ENCODE measurements around the gene LRRC15. TPM values are rescaled to one million over a fixed set of nuclear protein-coding genes. Genes with fewer than 3 reads are reported as not detected.

Gene LRRC15
- total RNA-seq, 2 experiments from 2014 or later, result not detected

GRCh38 chr3:194330579-194330978 lies 39.0 kb downstream of the LRRC15 start:
- Histone ChIP-seq H3K79me2 (ENCODE audit: insufficient read depth, low read depth, low read length) (no peaks in the 10 kb centered on the region), H3K4me2 (ENCODE audit: low read length) (no peak overlapping the region), H3K9me3 (ENCODE audit: low read length) (peaks cover 17% of the 10 kb centered on the region), H3K36me3 (ENCODE audit: insufficient read depth, low read length) (no peaks in the 10 kb centered on the region), H3K27ac (ENCODE audit: low read depth, low read length, poor library complexity, severe bottlenecking) (no peak overlapping the region), H4K20me1 (ENCODE audit: insufficient read depth, low read length) (no peaks in the 10 kb centered on the region), H3K4me3 (ENCODE audit: low read depth, low read length, poor library complexity, severe bottlenecking) (no peak overlapping the region), H3K4me1 (ENCODE audit: insufficient read depth, low read length, poor library complexity, severe bottlenecking) (no peaks in the 10 kb centered on the region), H3K9me2 (ENCODE audit: insufficient read depth, low read length) (no peaks in the 10 kb centered on the region), H2AFZ (ENCODE audit: low read length) (no peak overlapping the region)
- POLR2A ChIA-PET, result no interaction called here
- BruUV-seq (replicated peaks), result no TSS peak
- intact Hi-C loops (cut with micrococcal nuclease; ENCODE audit: unreplicated experiment), result loop anchor here (5.0 kb wide), 2 partner anchors 242 to 262 kb away; no protein-coding TSS in a partner anchor
- TF ChIP-seq EZH2phosphoT487 (IDR thresholded peaks at IDR 0.05; ENCODE audit: borderline replicate concordance, low read depth, low read length), result no peak
- no peak for TF ChIP-seq CTCF (conservative IDR thresholded peaks at IDR 0.05; ENCODE audit: low read length)
- no peak for DNase-seq (ENCODE audit: low spot score)
- CTCF ChIA-PET (ENCODE audit: unreplicated experiment), result interaction anchor here (0.5 kb wide), 1 partner anchor 14 kb away, joined by 3 read pairs; no protein-coding TSS in a partner anchor

GRCh38 chr3:194330160-194330559 lies 39.4 kb downstream of the LRRC15 start:
- Histone ChIP-seq H3K79me2 (ENCODE audit: insufficient read depth, low read depth, low read length) (no peaks in the 10 kb centered on the region), H3K4me2 (ENCODE audit: low read length) (no peak overlapping the region), H3K4me1 (ENCODE audit: insufficient read depth, low read length, poor library complexity, severe bottlenecking) (no peaks in the 10 kb centered on the region), H3K9me3 (ENCODE audit: low read length) (peaks cover 19% of the 10 kb centered on the region), H3K36me3 (ENCODE audit: insufficient read depth, low read length) (no peaks in the 10 kb centered on the region), H2AFZ (ENCODE audit: low read length) (no peak overlapping the region), H3K9me2 (ENCODE audit: insufficient read depth, low read length) (no peaks in the 10 kb centered on the region), H3K4me3 (ENCODE audit: low read depth, low read length, poor library complexity, severe bottlenecking) (no peak overlapping the region), H4K20me1 (ENCODE audit: insufficient read depth, low read length) (no peaks in the 10 kb centered on the region), H3K27ac (ENCODE audit: low read depth, low read length, poor library complexity, severe bottlenecking) (no peak overlapping the region)
- TF ChIP-seq CTCF (conservative IDR thresholded peaks at IDR 0.05; ENCODE audit: low read length), result no peak
- TF ChIP-seq EZH2phosphoT487 (IDR thresholded peaks at IDR 0.05; ENCODE audit: borderline replicate concordance, low read depth, low read length), result no peak
- DNase-seq (ENCODE audit: low spot score), result no peak
- no TSS peak for BruUV-seq (replicated peaks)
- POLR2A ChIA-PET, result interaction anchor here (0.6 kb wide), 1 partner anchor 86 kb away, joined by 3 read pairs; no protein-coding TSS in a partner anchor
- intact Hi-C loops (cut with micrococcal nuclease; ENCODE audit: unreplicated experiment), result loop anchor here (5.0 kb wide), 2 partner anchors 242 to 262 kb away; no protein-coding TSS in a partner anchor
- CTCF ChIA-PET (ENCODE audit: unreplicated experiment), result no interaction called here

- no peak overlapping the region for H2AFZ ChIP-seq (ENCODE audit: low read length)
- H3K4me1 ChIP-seq (ENCODE audit: insufficient read depth, low read length, poor library complexity, severe bottlenecking), result no peaks in the 10 kb centered on the region
- H3K27ac ChIP-seq (ENCODE audit: low read depth, low read length, poor library complexity, severe bottlenecking), result no peak overlapping the region
- TF ChIP-seq EZH2phosphoT487 (IDR thresholded peaks at IDR 0.05; ENCODE audit: borderline replicate concordance, low read depth, low read length) (no peak), CTCF (conservative IDR thresholded peaks at IDR 0.05; ENCODE audit: low read length) (no peak)
- POLR2A ChIA-PET, result interaction anchor here (0.6 kb wide), 1 partner anchor 86 kb away, joined by 3 read pairs; no protein-coding TSS in a partner anchor
- H4K20me1 ChIP-seq (ENCODE audit: insufficient read depth, low read length), result no peaks in the 10 kb centered on the region
- H3K4me3 ChIP-seq (ENCODE audit: low read depth, low read length, poor library complexity, severe bottlenecking), result no peak overlapping the region
- BruUV-seq (replicated peaks), result no TSS peak
- no peak for DNase-seq (ENCODE audit: low spot score)
- H3K36me3 ChIP-seq (ENCODE audit: insufficient read depth, low read length), result no peaks in the 10 kb centered on the region
- H3K9me2 ChIP-seq (ENCODE audit: insufficient read depth, low read length), result no peaks in the 10 kb centered on the region
- H3K4me2 ChIP-seq (ENCODE audit: low read length), result no peak overlapping the region
- CTCF ChIA-PET (ENCODE audit: unreplicated experiment), result no interaction called here
- peaks cover 25% of the 10 kb centered on the region for H3K9me3 ChIP-seq (ENCODE audit: low read length)
- no peaks in the 10 kb centered on the region for H3K79me2 ChIP-seq (ENCODE audit: insufficient read depth, low read depth, low read length)
- intact Hi-C loops (cut with micrococcal nuclease; ENCODE audit: unreplicated experiment), result no loop called here
Observed at GRCh38 chr3:194329583-194329965, 40.0 kb downstream of the LRRC15 start.
